ENCODE results near the gene KCNJ15. TPM values are rescaled to one million over a fixed set of nuclear protein-coding genes. Genes with fewer than 3 reads are reported as not detected.

KCNJ15 gene
- total RNA-seq, 1 experiment from 2014 or later, result 1.5 TPM

DNA sequence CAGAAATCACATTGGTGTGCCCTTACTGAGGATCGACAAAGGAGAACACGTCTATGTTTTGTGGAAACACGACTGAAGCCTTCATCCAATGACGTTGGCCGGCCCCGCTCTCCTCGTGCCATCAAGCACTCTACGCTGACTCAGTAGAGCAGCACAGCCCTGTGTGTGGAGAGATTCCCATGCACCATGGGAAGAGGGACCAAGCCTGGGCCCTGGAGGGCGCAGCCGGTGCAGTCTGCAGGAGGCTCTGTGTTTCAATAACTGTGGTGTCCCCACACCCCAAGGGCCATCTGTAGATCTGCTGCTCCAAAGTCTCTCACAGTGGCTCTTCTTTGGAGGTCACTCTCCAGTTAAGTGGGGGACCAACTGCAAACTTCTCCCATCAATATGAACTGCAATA, 97.4 kb downstream of the KCNJ15 start:
- no peak for DNase-seq (ENCODE audit: low read depth)

DNA sequence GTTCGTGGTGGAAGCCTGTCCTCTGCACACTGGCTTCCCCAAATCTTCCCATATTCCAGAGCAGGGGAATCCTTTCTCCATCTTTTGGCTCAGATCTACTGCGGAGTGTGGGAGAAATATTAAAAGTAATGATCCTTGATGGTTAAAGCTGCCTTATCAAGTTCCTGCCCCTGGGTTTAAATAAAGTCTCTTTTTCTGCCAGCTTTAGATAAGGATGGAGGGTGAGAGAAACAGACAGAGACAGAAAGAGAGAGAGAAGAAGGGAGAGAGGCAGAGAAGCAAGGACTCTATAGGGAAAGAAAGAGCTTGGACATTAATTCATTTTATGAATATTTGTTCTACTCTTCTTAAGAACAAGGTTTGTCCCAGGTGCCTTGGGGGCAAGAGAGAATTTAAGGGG, 98.0 kb downstream of the KCNJ15 start:
- no peak for DNase-seq (ENCODE audit: low read depth)

DNA sequence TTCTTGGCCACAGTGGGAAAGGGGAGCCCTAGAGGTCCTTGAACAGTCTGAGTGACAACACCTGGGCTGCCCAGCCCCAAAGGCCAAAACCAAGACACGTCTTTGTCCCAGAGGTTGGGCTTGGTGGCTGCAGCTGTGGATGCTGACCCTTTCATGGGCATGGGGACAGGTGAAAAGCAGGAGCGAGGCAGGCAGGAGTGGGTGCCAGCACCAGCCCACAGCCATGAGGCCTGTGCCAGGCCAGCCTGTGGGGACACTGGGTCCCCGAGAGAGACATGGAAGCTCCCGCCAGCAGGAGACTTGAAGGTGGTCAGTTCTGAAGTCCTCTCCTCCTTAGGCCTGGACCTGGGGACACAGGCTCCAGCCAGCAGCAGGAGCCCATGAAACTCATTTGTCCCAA, 98.6 kb downstream of the KCNJ15 start:
- no peak for DNase-seq (ENCODE audit: low read depth)

DNA sequence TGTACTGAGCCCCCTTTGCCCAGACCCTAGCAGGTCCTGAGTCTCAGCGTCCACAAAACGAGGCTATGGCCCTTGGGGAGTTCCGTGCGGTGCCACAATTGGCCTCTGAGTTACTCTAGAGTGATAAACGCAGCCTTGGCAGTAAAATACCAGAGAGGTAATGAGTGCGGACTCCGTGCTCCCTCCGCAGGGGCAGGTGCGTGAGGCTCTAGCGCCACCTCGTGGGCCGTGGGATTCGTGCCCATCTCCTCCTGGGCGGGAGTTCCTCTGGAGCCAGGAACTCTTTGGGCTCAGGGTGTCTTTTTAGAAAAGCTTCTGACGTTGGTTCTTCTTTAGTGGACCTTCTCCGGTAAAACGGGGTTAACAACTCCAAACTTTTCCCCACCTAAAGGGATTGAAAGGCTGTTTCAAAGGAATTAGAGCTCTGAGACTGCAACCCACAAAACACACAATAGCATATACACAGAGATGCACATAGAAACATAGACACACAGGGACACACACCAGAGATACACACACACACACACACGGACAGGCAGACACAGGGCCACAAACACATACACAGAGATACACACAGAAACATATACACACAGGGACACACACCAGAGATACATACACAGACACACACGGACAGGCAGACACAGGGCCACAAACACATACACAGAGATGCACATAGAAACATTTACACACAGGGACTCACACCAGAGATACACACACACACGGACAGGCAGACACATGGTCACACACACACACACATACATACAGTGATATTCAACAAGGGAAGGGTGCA, 99.4 kb downstream of the KCNJ15 start:
- peak; percentile 77 for DNase-seq (ENCODE audit: low read depth)

Other genes with a start within 250 kb of the KCNJ15 start
- gene ERG, start 241.5 kb downstream of the KCNJ15 start, total RNA-seq (2014; rRNA removed; shearing (Covaris generic)), result 0.10 TPM in 1 of 2 replicates, not detected in the other

Measured in M059J (cell line).